ENCODE results near the gene NCKAP5. TPM values are rescaled to one million over a fixed set of nuclear protein-coding genes. Genes with fewer than 3 reads are reported as not detected.
A peak's percentile ranks its signal among the peaks of the same experiment; 100 is the strongest.

NCKAP5 gene
- total RNA-seq, 1 donor from 2014 or later: 2.7 TPM

DNA sequence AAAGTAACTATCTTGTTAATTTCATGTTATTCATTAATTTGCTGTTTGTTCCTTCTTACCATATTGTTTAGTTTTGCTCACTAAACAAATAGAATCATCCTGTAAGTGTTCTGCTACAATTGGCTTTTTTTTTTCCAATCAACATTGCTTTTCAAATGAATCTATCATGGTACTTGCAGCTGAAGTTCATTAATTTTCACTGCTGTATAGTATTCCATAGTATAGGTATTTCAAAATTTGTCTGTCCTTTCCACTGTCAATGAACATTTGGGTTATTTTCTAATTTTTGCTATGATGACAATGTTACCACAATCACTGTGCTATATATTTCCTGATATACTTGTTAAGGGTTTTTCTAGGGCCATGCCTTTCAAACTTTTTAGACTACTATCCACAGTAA is 809.3 kb downstream of the NCKAP5 start:
- peaks cover 25% of the 10 kb centered on the region for H3K4me1 Mint-ChIP-seq (ENCODE audit: low read depth, unreplicated experiment)
- FAIRE-seq: no peak

GRCh38 chr2:132757676-132758075 is 810.6 kb downstream of the NCKAP5 start:
- Mint-ChIP-seq H3K27me3 (ENCODE audit: low read depth, unreplicated experiment) (no peaks in the 10 kb centered on the region), H3K36me3 (ENCODE audit: low read depth, unreplicated experiment) (no peaks in the 10 kb centered on the region), H3K4me1 (ENCODE audit: low read depth, unreplicated experiment) (peaks cover 25% of the 10 kb centered on the region), H3K9me3 (ENCODE audit: unreplicated experiment) (no peaks in the 10 kb centered on the region), H3K4me3 (ENCODE audit: unreplicated experiment) (no peak overlapping the region), H3K27ac (ENCODE audit: unreplicated experiment) (peak overlapping the region; percentile 16)
- Histone ChIP-seq H3K4me1 (ENCODE audit: insufficient read depth, low read length) (no peaks in the 10 kb centered on the region), H3K79me2 (ENCODE audit: insufficient read depth, low read length) (no peaks in the 10 kb centered on the region), H3K36me3 (ENCODE audit: insufficient read depth, low read length) (no peaks in the 10 kb centered on the region), H3K9me3 (ENCODE audit: insufficient read depth, low read depth, low read length) (no peaks in the 10 kb centered on the region), H3K27ac (ENCODE audit: low read depth, low read length) (no peak overlapping the region), H3K4me3 (ENCODE audit: insufficient read depth, low read depth, low read length) (no peak overlapping the region), H3K27me3 (ENCODE audit: insufficient read depth, low read length) (no peaks in the 10 kb centered on the region), H3K4me2 (ENCODE audit: low read length) (peak overlapping the region; percentile 21), H4K20me1 (ENCODE audit: insufficient read depth, low read length) (no peaks in the 10 kb centered on the region), H2AFZ (ENCODE audit: low read depth, low read length) (no peak overlapping the region), H3K9ac (ENCODE audit: low read length) (no peak overlapping the region)
- no peak for TF ChIP-seq EZH2 (IDR thresholded peaks at IDR 0.05; ENCODE audit: insufficient read depth, low read length)
- TF ChIP-seq, protein P1, sequence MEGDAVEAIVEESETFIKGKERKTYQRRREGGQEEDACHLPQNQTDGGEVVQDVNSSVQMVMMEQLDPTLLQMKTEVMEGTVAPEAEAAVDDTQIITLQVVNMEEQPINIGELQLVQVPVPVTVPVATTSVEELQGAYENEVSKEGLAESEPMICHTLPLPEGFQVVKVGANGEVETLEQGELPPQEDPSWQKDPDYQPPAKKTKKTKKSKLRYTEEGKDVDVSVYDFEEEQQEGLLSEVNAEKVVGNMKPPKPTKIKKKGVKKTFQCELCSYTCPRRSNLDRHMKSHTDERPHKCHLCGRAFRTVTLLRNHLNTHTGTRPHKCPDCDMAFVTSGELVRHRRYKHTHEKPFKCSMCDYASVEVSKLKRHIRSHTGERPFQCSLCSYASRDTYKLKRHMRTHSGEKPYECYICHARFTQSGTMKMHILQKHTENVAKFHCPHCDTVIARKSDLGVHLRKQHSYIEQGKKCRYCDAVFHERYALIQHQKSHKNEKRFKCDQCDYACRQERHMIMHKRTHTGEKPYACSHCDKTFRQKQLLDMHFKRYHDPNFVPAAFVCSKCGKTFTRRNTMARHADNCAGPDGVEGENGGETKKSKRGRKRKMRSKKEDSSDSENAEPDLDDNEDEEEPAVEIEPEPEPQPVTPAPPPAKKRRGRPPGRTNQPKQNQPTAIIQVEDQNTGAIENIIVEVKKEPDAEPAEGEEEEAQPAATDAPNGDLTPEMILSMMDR (IDR thresholded peaks at IDR 0.05; ENCODE audit: insufficient read depth, low read depth, low read length): no peak
- peak; percentile 50 for DNase-seq (ENCODE audit: low read depth)
- no peak for FAIRE-seq

More for the DNA sequence above, 809.3 kb downstream of the NCKAP5 start:
- H3K4me3 Mint-ChIP-seq (ENCODE audit: unreplicated experiment): no peak overlapping the region
- Histone ChIP-seq H3K4me2 (ENCODE audit: low read length) (no peak overlapping the region), H3K79me2 (ENCODE audit: insufficient read depth, low read length) (no peaks in the 10 kb centered on the region), H4K20me1 (ENCODE audit: insufficient read depth, low read length) (no peaks in the 10 kb centered on the region), H3K27ac (ENCODE audit: low read depth, low read length) (no peak overlapping the region), H3K4me1 (ENCODE audit: insufficient read depth, low read length) (no peaks in the 10 kb centered on the region), H3K27me3 (ENCODE audit: insufficient read depth, low read length) (no peaks in the 10 kb centered on the region), H3K9ac (ENCODE audit: low read length) (no peak overlapping the region), H3K36me3 (ENCODE audit: insufficient read depth, low read length) (no peaks in the 10 kb centered on the region), H3K9me3 (ENCODE audit: insufficient read depth, low read depth, low read length) (no peaks in the 10 kb centered on the region), H2AFZ (ENCODE audit: low read depth, low read length) (no peak overlapping the region), H3K4me3 (ENCODE audit: insufficient read depth, low read depth, low read length) (no peak overlapping the region)
- H3K36me3 Mint-ChIP-seq (ENCODE audit: low read depth, unreplicated experiment): no peaks in the 10 kb centered on the region
- H3K27ac Mint-ChIP-seq (ENCODE audit: unreplicated experiment): no peak overlapping the region
- no peaks in the 10 kb centered on the region for H3K9me3 Mint-ChIP-seq (ENCODE audit: unreplicated experiment)
- peaks cover 5% of the 10 kb centered on the region for H3K27me3 Mint-ChIP-seq (ENCODE audit: low read depth, unreplicated experiment)
- DNase-seq (ENCODE audit: low read depth): no peak
- TF ChIP-seq, protein P1 (IDR thresholded peaks at IDR 0.05; ENCODE audit: insufficient read depth, low read depth, low read length): no peak
- TF ChIP-seq EZH2 (IDR thresholded peaks at IDR 0.05; ENCODE audit: insufficient read depth, low read length): no peak

GRCh38 chr2:132757002-132757589 is 811.2 kb downstream of the NCKAP5 start:
- H3K36me3 Mint-ChIP-seq (ENCODE audit: low read depth, unreplicated experiment): no peaks in the 10 kb centered on the region
- TF ChIP-seq, protein P1 (IDR thresholded peaks at IDR 0.05; ENCODE audit: insufficient read depth, low read depth, low read length): no peak
- no peak for TF ChIP-seq EZH2 (IDR thresholded peaks at IDR 0.05; ENCODE audit: insufficient read depth, low read length)
- Histone ChIP-seq H3K4me3 (ENCODE audit: insufficient read depth, low read depth, low read length) (no peak overlapping the region), H3K4me2 (ENCODE audit: low read length) (no peak overlapping the region), H3K36me3 (ENCODE audit: insufficient read depth, low read length) (no peaks in the 10 kb centered on the region), H2AFZ (ENCODE audit: low read depth, low read length) (no peak overlapping the region), H3K79me2 (ENCODE audit: insufficient read depth, low read length) (no peaks in the 10 kb centered on the region), H3K27me3 (ENCODE audit: insufficient read depth, low read length) (no peaks in the 10 kb centered on the region), H3K27ac (ENCODE audit: low read depth, low read length) (no peak overlapping the region), H3K9ac (ENCODE audit: low read length) (no peak overlapping the region), H4K20me1 (ENCODE audit: insufficient read depth, low read length) (no peaks in the 10 kb centered on the region), H3K9me3 (ENCODE audit: insufficient read depth, low read depth, low read length) (no peaks in the 10 kb centered on the region), H3K4me1 (ENCODE audit: insufficient read depth, low read length) (no peaks in the 10 kb centered on the region)
- no peak for FAIRE-seq
- no peaks in the 10 kb centered on the region for H3K27me3 Mint-ChIP-seq (ENCODE audit: low read depth, unreplicated experiment)
- peak; percentile 15 for DNase-seq (ENCODE audit: low read depth)
- H3K4me1 Mint-ChIP-seq (ENCODE audit: low read depth, unreplicated experiment): peaks cover 25% of the 10 kb centered on the region
- no peaks in the 10 kb centered on the region for H3K9me3 Mint-ChIP-seq (ENCODE audit: unreplicated experiment)
- H3K27ac Mint-ChIP-seq (ENCODE audit: unreplicated experiment): peak overlapping the region; percentile 16
- no peak overlapping the region for H3K4me3 Mint-ChIP-seq (ENCODE audit: unreplicated experiment)
